Caco-2 (cell line): ENCODE measurements around the gene RPL11. TPM values are rescaled to one million over a fixed set of nuclear protein-coding genes. Genes with fewer than 3 reads are reported as not detected.

Source experiments
- Bru-seq: library from RNA; stranded (reverse); fragments of 400-500 nt; gene quantifications from one replicate; lab custom pipeline; 2021; lab: Mats Ljungman, UMichigan
- BruChase-seq, 2 experiments: library from RNA; stranded (reverse); fragments of 400-500 nt; gene quantifications; one replicate each; lab custom pipeline; 2021; lab: Mats Ljungman, UMichigan
- BruUV-seq: library from RNA; stranded (reverse); fragments of 400-500 nt; replicated peaks from 2 replicates; lab custom pipeline; 2021; lab: Mats Ljungman, UMichigan
- CTCF ChIA-PET: fragments of 300-600 bp; sonication (Branson Sonifier 250); formaldehyde crosslinking; loops from one replicate; lab custom pipeline; 2022; ENCODE audit warnings: antibody characterized with exemption; lab: Charles Lee
- POLR2A ChIA-PET: fragments of 300-600 bp; sonication (Branson Sonifier 250); formaldehyde crosslinking; loops from one replicate; lab custom pipeline; 2022; ENCODE audit warnings: antibody characterized with exemption; lab: Charles Lee
- DNase-seq, 2 experiments: peaks; one replicate each; pipeline versions ENCODE4 v3.0.0 to v3.0.0-alpha.2; 2020 to 2022
- H3K27me3 ChIP-seq: replicated peaks from 2 replicates; pipeline ENCODE4 v1.6.0; 2011; ENCODE audit warnings: low read length; ENCODE audit not compliant: control insufficient read depth, insufficient read depth
- H3K36me3 ChIP-seq: 2 replicates; pipeline ENCODE4 v1.5.1; 2011; ENCODE audit warnings: low read length; ENCODE audit not compliant: control insufficient read depth, insufficient read depth
- H3K4me1 ChIP-seq: fragments of 250-450 bp; sonication (Bioruptor Pico); 2 replicates; pipeline ENCODE4 v1.5.1; 2020; ENCODE audit warnings: mild to moderate bottlenecking
- H3K4me3 ChIP-seq: 2 replicates; pipeline ENCODE4 v1.5.1; 2011; ENCODE audit warnings: low read depth, mild to moderate bottlenecking, control low read depth, low read length
- H3K9me3 ChIP-seq: fragments of 250-450 bp; sonication (Bioruptor Pico); 2 replicates; pipeline ENCODE4 v1.5.1; 2020; ENCODE audit warnings: mild to moderate bottlenecking, moderate library complexity
- H3K27ac Mint-ChIP-seq: one replicate; pipeline ENCODE4 v1.8.0; 2022; ENCODE audit warnings: mixed read lengths; ENCODE audit not compliant: unreplicated experiment
- H3K27me3 Mint-ChIP-seq: one replicate; pipeline ENCODE4 v1.8.0; 2022; ENCODE audit warnings: mixed read lengths; ENCODE audit not compliant: insufficient read depth, unreplicated experiment
- H3K36me3 Mint-ChIP-seq: one replicate; pipeline ENCODE4 v1.8.0; 2022; ENCODE audit warnings: mild to moderate bottlenecking, mixed read lengths; ENCODE audit not compliant: insufficient read depth, unreplicated experiment
- H3K4me1 Mint-ChIP-seq: one replicate; pipeline ENCODE4 v1.8.0; 2022; ENCODE audit warnings: low read depth, mixed read lengths; ENCODE audit not compliant: unreplicated experiment
- H3K4me3 Mint-ChIP-seq: one replicate; pipeline ENCODE4 v1.8.0; 2022; ENCODE audit warnings: mild to moderate bottlenecking, moderate library complexity, mixed read lengths; ENCODE audit not compliant: unreplicated experiment
- H3K9me3 Mint-ChIP-seq: one replicate; pipeline ENCODE4 v1.8.0; 2022; ENCODE audit warnings: mixed read lengths; ENCODE audit not compliant: unreplicated experiment
- CTCF ChIP-seq, 2 experiments: fragments of 200-600 bp in 1 of 2; IDR thresholded peaks; 1 replicate in 1 of 2; 2 replicates in 1 of 2; pipeline versions ENCODE4 v1.5.1 to v1.8.0; 2011 to 2022; ENCODE audit warnings: antibody characterized with exemption in 1 of 2, control low read depth in 1 of 2, inconsistent platforms in 1 of 2, low read depth in 1 of 2, low read length in 1 of 2, mild to moderate bottlenecking in 1 of 2, moderate library complexity in 1 of 2; ENCODE audit not compliant: insufficient read depth in 1 of 2, severe bottlenecking in 1 of 2, unreplicated experiment in 1 of 2
- intact Hi-C: fragments of 100-400 bp; cut with micrococcal nuclease; formaldehyde crosslinking; loops from one replicate; pipeline ENCODE4 v1.10.0; 2022; ENCODE audit not compliant: unreplicated experiment
- long read RNA-seq: library from polyadenylated mRNA; stranded (forward); transcript quantifications from one replicate; pipeline ENCODE4 v2.0.0, GENCODE V29; 2022
- total RNA-seq: library from RNA; stranded (reverse); gene quantifications from 2 replicates; pipeline ENCODE4 v1.2.3, GENCODE V29; 2022

RPL11 gene
- total RNA-seq (1,040 and 1,063 TPM in 2 replicates), Bru-seq, nascent RNA (percentile 99 among the genes with signal in this experiment), BruChase-seq, experiment 1, labeled RNA remaining after a 2-hour chase (percentile 99 among the genes with signal in this experiment), BruChase-seq, experiment 2, labeled RNA remaining after a 6-hour chase (percentile 99 among the genes with signal in this experiment)
- long read RNA-seq, transcript RPL11-201 (6 exons, 660 nt) = minor isoform, 41 of 404 reads
- long read RNA-seq, transcript RPL11-206 (6 exons, 1,017 nt) = major isoform, 309 of 404 reads
- long read RNA-seq, transcript RPL11-203 (5 exons, 879 nt) = minor isoform, 33 of 404 reads
- long read RNA-seq, partial matches to known transcripts = 17 of 404 reads
- long read RNA-seq, other reads (novel, unspliced or antisense) = 3 of 404 reads

- peak within 1 kb of the TSS; percentile 54 for H3K4me3 ChIP-seq
- Mint-ChIP-seq H3K27ac (peak within 1 kb of the TSS; percentile 85), H3K27me3 (no peaks in the 10 kb centered on the region), H3K4me3 (peak within 1 kb of the TSS; percentile 78), H3K36me3 (peaks cover 54% of the 10 kb centered on the region), H3K9me3 (no peaks in the 10 kb centered on the region), H3K4me1 (peaks cover 26% of the 10 kb centered on the region)
- H3K36me3 ChIP-seq = peaks cover 6% of the 10 kb centered on the region
- intact Hi-C loops = loop anchor here (1.0 to 5.0 kb wide), 2 partner anchors 51 to 60 kb away; partner anchors contain the start of gene ELOA
- H3K27me3 ChIP-seq = no peaks in the 10 kb centered on the region
- TSS peak; percentile 52 for BruUV-seq
- peaks cover 13% of the 10 kb centered on the region for H3K4me1 ChIP-seq
- no peaks in the 10 kb centered on the region for H3K9me3 ChIP-seq
- peak; percentile 49 to 77 for TF ChIP-seq CTCF (IDR thresholded peaks at IDR 0.05; ENCODE audit: insufficient read depth in 1 of 2, low read depth in 1 of 2, low read length in 1 of 2, severe bottlenecking in 1 of 2, unreplicated experiment in 1 of 2)
- ChIA-PET CTCF (interaction anchor here (0.5 to 1.2 kb wide), 11 partner anchors 10 to 392 kb away, joined by 3 to 10 read pairs (median 4); partner anchors contain the start of gene ID3), POLR2A (interaction anchor here (0.5 to 1.5 kb wide), 18 partner anchors 9 to 207 kb away, joined by 3 to 11 read pairs (median 4); partner anchors contain the start of genes GALE and PITHD1)
- peak; percentile 89 to 91 for DNase-seq
These were observed at the start of gene RPL11 for GRCh38 chr1:23691499-23692307. Gene RPL11, plus strand, starts transcription at chr1:23691806. Its CDS starts 18 bp downstream, at chr1:23691824.

GRCh38 chr1:23643736-23644554 lies 47.7 kb upstream of the RPL11 start:
- intact Hi-C loops = no loop called here
- no peaks in the 10 kb centered on the region for H3K36me3 ChIP-seq
- Mint-ChIP-seq H3K27ac (no peak overlapping the region), H3K36me3 (no peaks in the 10 kb centered on the region), H3K4me1 (no peaks in the 10 kb centered on the region), H3K9me3 (no peaks in the 10 kb centered on the region), H3K27me3 (no peaks in the 10 kb centered on the region), H3K4me3 (no peak overlapping the region)
- ChIA-PET CTCF (interaction anchor here (0.6 to 1.2 kb wide), 3 partner anchors 9 to 49 kb away, joined by 3 to 5 read pairs (median 4); no protein-coding TSS in a partner anchor), POLR2A (no interaction called here)
- TF ChIP-seq CTCF (IDR thresholded peaks at IDR 0.05; ENCODE audit: insufficient read depth in 1 of 2, low read depth in 1 of 2, low read length in 1 of 2, severe bottlenecking in 1 of 2, unreplicated experiment in 1 of 2) = no peak
- DNase-seq = no peak
- H3K9me3 ChIP-seq = no peaks in the 10 kb centered on the region
- no peaks in the 10 kb centered on the region for H3K4me1 ChIP-seq
- H3K4me3 ChIP-seq = no peak overlapping the region
- no peaks in the 10 kb centered on the region for H3K27me3 ChIP-seq
- BruUV-seq = no TSS peak
